ENCODE results near the gene CTNND2. TPM values are rescaled to one million over a fixed set of nuclear protein-coding genes. Genes with fewer than 3 reads are reported as not detected.
"Not testable (repeated sequence)": the region's sequence is repeated elsewhere in the genome, so short reads cannot be mapped to it uniquely, and the experiment has no call there.

Gene CTNND2
- total RNA-seq, 1 donor from 2014 or later = not detected

GRCh38 chr5:11853140-11853539 lies 51.1 kb downstream of the CTNND2 start:
- no peak overlapping the region for H3K27ac Mint-ChIP-seq
- intact Hi-C loops (cut with micrococcal nuclease) = no loop called here
- H3K27me3 Mint-ChIP-seq (ENCODE audit: low read depth) = no peaks in the 10 kb centered on the region
- peaks cover 9% of the 10 kb centered on the region for H3K9me3 Mint-ChIP-seq
- no peak for DNase-seq (ENCODE audit: low spot score)
- H3K4me3 Mint-ChIP-seq (ENCODE audit: low read depth) = no peak overlapping the region
- no peaks in the 10 kb centered on the region for H3K4me1 Mint-ChIP-seq (ENCODE audit: low read depth)
- no peaks in the 10 kb centered on the region for H3K36me3 Mint-ChIP-seq (ENCODE audit: low read depth)

GRCh38 chr5:11852717-11853087 lies 51.5 kb downstream of the CTNND2 start:
- Mint-ChIP-seq H3K9me3 (peaks cover 9% of the 10 kb centered on the region), H3K36me3 (ENCODE audit: low read depth) (no peaks in the 10 kb centered on the region), H3K27me3 (ENCODE audit: low read depth) (no peaks in the 10 kb centered on the region), H3K4me3 (ENCODE audit: low read depth) (no peak overlapping the region), H3K4me1 (ENCODE audit: low read depth) (no peaks in the 10 kb centered on the region), H3K27ac (no peak overlapping the region)
- DNase-seq (ENCODE audit: low spot score) = no peak
- intact Hi-C loops (cut with micrococcal nuclease) = no loop called here

- Mint-ChIP-seq H3K4me3 (ENCODE audit: low read depth) (no peak overlapping the region), H3K9me3 (peaks cover 9% of the 10 kb centered on the region), H3K36me3 (ENCODE audit: low read depth) (no peaks in the 10 kb centered on the region), H3K4me1 (ENCODE audit: low read depth) (no peaks in the 10 kb centered on the region), H3K27me3 (ENCODE audit: low read depth) (no peaks in the 10 kb centered on the region), H3K27ac (no peak overlapping the region)
- intact Hi-C loops (cut with micrococcal nuclease) = no loop called here
- DNase-seq (ENCODE audit: low spot score) = no peak
Measured at GRCh38 chr5:11851965-11852716, 52.1 kb downstream of the CTNND2 start.

DNA sequence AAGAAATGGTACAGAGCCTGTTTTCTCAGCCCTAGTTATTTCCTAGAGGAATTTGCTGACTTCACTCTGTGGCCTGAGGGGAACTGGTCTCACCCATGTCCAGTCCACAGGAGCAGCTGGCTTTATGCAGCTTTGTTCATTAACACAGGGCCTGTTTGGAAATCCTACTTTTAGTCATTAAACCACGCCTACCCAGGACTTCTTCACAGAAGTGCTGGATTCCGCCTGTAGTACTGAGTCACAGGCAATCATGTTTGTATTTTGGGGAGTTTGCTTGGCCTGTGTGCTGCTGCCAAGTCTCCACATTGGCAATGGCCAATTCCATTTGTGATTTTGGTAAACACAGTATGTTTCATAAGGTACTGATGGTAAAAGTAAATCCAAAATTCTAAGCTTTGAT lies 52.8 kb downstream of the CTNND2 start:
- Mint-ChIP-seq H3K36me3 (ENCODE audit: low read depth) (no peaks in the 10 kb centered on the region), H3K4me1 (ENCODE audit: low read depth) (no peaks in the 10 kb centered on the region), H3K9me3 (peaks cover 7% of the 10 kb centered on the region), H3K27me3 (ENCODE audit: low read depth) (no peaks in the 10 kb centered on the region), H3K27ac (no peak overlapping the region), H3K4me3 (ENCODE audit: low read depth) (no peak overlapping the region)
- intact Hi-C loops (cut with micrococcal nuclease) = no loop called here
- no peak for DNase-seq (ENCODE audit: low spot score)

- H3K27me3 Mint-ChIP-seq (ENCODE audit: low read depth); H3K36me3 Mint-ChIP-seq (ENCODE audit: low read depth); H3K4me1 Mint-ChIP-seq (ENCODE audit: low read depth); H3K4me3 Mint-ChIP-seq (ENCODE audit: low read depth); intact Hi-C loops (cut with micrococcal nuclease); DNase-seq (ENCODE audit: low spot score); H3K27ac Mint-ChIP-seq: not testable (repeated sequence)
- H3K9me3 Mint-ChIP-seq = peaks cover 35% of the 10 kb centered on the region
Measured at GRCh38 chr5:11828566-11828965, 75.7 kb downstream of the CTNND2 start.

- H3K27ac Mint-ChIP-seq = no peak overlapping the region
- DNase-seq (ENCODE audit: low spot score) = no peak
- H3K36me3 Mint-ChIP-seq (ENCODE audit: low read depth) = no peaks in the 10 kb centered on the region
- no peaks in the 10 kb centered on the region for H3K4me1 Mint-ChIP-seq (ENCODE audit: low read depth)
- intact Hi-C loops (cut with micrococcal nuclease) = no loop called here
- H3K9me3 Mint-ChIP-seq = peaks cover 12% of the 10 kb centered on the region
- H3K27me3 Mint-ChIP-seq (ENCODE audit: low read depth) = no peaks in the 10 kb centered on the region
- no peak overlapping the region for H3K4me3 Mint-ChIP-seq (ENCODE audit: low read depth)
Measured at GRCh38 chr5:11822598-11822997, 81.6 kb downstream of the CTNND2 start.

DNA sequence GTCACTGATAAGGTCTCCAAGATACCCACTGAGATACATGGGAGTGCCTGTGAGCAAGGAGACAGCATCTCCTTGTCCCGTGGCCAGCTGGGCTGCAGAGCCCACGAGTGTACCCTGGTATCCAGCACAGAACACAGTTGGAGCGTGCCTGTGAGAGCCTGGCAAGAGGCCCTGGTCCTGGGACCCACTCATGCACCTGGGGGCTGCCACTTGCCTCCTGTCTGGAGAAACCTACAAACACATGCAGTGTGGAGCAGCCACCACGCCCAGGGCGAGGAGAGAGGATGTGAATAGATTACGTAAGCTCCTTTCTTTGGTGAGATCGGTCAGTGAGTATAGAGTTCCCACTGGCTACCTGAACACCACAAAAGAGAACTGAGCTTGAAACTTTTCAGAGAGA lies 88.3 kb downstream of the CTNND2 start:
- no peak overlapping the region for H3K27ac Mint-ChIP-seq

GRCh38 chr5:11815481-11815880 lies 88.8 kb downstream of the CTNND2 start:
- intact Hi-C loops (cut with micrococcal nuclease) = no loop called here
- Mint-ChIP-seq H3K36me3 (ENCODE audit: low read depth) (no peaks in the 10 kb centered on the region), H3K27ac (no peak overlapping the region), H3K4me3 (ENCODE audit: low read depth) (no peak overlapping the region), H3K27me3 (ENCODE audit: low read depth) (no peaks in the 10 kb centered on the region), H3K4me1 (ENCODE audit: low read depth) (no peaks in the 10 kb centered on the region), H3K9me3 (no peaks in the 10 kb centered on the region)
- no peak for DNase-seq (ENCODE audit: low spot score)

More for the DNA sequence above, 88.3 kb downstream of the CTNND2 start:
- intact Hi-C loops (cut with micrococcal nuclease) = no loop called here
- DNase-seq (ENCODE audit: low spot score) = no peak
- Mint-ChIP-seq H3K9me3 (no peaks in the 10 kb centered on the region), H3K4me1 (ENCODE audit: low read depth) (no peaks in the 10 kb centered on the region), H3K4me3 (ENCODE audit: low read depth) (no peak overlapping the region), H3K27me3 (ENCODE audit: low read depth) (no peaks in the 10 kb centered on the region), H3K36me3 (ENCODE audit: low read depth) (no peaks in the 10 kb centered on the region)

DNA sequence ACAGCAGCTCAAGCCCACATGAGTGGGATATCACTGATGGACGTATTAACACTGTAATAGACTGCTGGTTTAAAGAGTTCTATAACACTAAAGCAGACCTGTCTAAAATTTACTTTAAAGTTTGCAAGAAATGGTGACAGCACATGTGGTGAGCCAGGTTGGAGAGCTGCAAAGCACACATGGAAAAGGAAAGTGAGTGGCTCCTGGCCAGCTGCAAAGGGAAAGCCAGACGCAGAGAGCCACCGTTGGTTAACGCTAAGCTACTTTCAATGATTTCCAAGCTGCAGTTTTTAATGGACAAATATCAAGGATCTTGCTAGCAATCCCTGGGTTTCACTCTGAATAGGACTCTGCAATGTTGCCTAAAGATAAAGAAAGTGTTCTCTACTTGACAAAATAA lies 89.9 kb downstream of the CTNND2 start:
- Mint-ChIP-seq H3K4me1 (ENCODE audit: low read depth) (no peaks in the 10 kb centered on the region), H3K9me3 (no peaks in the 10 kb centered on the region), H3K36me3 (ENCODE audit: low read depth) (no peaks in the 10 kb centered on the region), H3K27me3 (ENCODE audit: low read depth) (no peaks in the 10 kb centered on the region), H3K27ac (no peak overlapping the region), H3K4me3 (ENCODE audit: low read depth) (no peak overlapping the region)
- intact Hi-C loops (cut with micrococcal nuclease) = no loop called here
- DNase-seq (ENCODE audit: low spot score) = no peak

GRCh38 chr5:11809407-11809806 lies 94.8 kb downstream of the CTNND2 start:
- H3K36me3 Mint-ChIP-seq (ENCODE audit: low read depth) = no peaks in the 10 kb centered on the region
- intact Hi-C loops (cut with micrococcal nuclease) = no loop called here
- no peak overlapping the region for H3K4me3 Mint-ChIP-seq (ENCODE audit: low read depth)
- H3K9me3 Mint-ChIP-seq = no peaks in the 10 kb centered on the region
- DNase-seq (ENCODE audit: low spot score) = no peak
- H3K4me1 Mint-ChIP-seq (ENCODE audit: low read depth) = no peaks in the 10 kb centered on the region
- H3K27ac Mint-ChIP-seq = no peak overlapping the region
- no peaks in the 10 kb centered on the region for H3K27me3 Mint-ChIP-seq (ENCODE audit: low read depth)

DNA sequence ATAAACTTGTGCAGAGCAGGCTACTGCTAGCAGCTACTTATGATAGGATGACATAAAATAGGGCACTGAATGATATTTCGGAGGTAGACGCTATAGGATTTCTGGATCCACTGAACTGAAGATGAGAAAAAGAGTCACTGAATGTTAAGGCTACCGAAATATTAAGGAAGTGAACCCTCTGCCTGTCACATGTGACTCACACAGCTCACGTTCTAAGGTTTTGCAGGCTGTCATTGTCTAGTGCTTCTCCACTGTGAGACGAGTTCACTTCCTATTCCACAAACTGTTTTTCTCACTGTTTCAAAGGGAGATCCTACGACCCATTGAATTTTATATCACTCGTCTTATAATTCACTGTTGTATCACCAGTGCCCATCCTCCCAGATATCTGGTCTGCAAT lies 100.8 kb downstream of the CTNND2 start:
- H3K4me3 Mint-ChIP-seq (ENCODE audit: low read depth) = no peak overlapping the region
- H3K9me3 Mint-ChIP-seq = peaks cover 7% of the 10 kb centered on the region
- no peaks in the 10 kb centered on the region for H3K36me3 Mint-ChIP-seq (ENCODE audit: low read depth)
- no peaks in the 10 kb centered on the region for H3K27me3 Mint-ChIP-seq (ENCODE audit: low read depth)
- no peaks in the 10 kb centered on the region for H3K4me1 Mint-ChIP-seq (ENCODE audit: low read depth)
- DNase-seq (ENCODE audit: low spot score) = no peak
- intact Hi-C loops (cut with micrococcal nuclease) = no loop called here
- no peak overlapping the region for H3K27ac Mint-ChIP-seq

GRCh38 chr5:11801061-11801460 lies 103.2 kb downstream of the CTNND2 start:
- no peak overlapping the region for H3K4me3 Mint-ChIP-seq (ENCODE audit: low read depth)
- H3K4me1 Mint-ChIP-seq (ENCODE audit: low read depth) = no peaks in the 10 kb centered on the region
- H3K27me3 Mint-ChIP-seq (ENCODE audit: low read depth) = no peaks in the 10 kb centered on the region
- no peak overlapping the region for H3K27ac Mint-ChIP-seq
- peaks cover 7% of the 10 kb centered on the region for H3K9me3 Mint-ChIP-seq
- DNase-seq (ENCODE audit: low spot score) = no peak
- no peaks in the 10 kb centered on the region for H3K36me3 Mint-ChIP-seq (ENCODE audit: low read depth)
- intact Hi-C loops (cut with micrococcal nuclease) = no loop called here

- Mint-ChIP-seq H3K27ac (no peak overlapping the region), H3K4me1 (ENCODE audit: low read depth) (no peaks in the 10 kb centered on the region), H3K4me3 (ENCODE audit: low read depth) (no peak overlapping the region), H3K36me3 (ENCODE audit: low read depth) (no peaks in the 10 kb centered on the region), H3K9me3 (peaks cover 4% of the 10 kb centered on the region), H3K27me3 (ENCODE audit: low read depth) (no peaks in the 10 kb centered on the region)
- DNase-seq (ENCODE audit: low spot score) = no peak
- intact Hi-C loops (cut with micrococcal nuclease) = no loop called here
Measured at GRCh38 chr5:11797132-11797531, 107.1 kb downstream of the CTNND2 start.

DNA sequence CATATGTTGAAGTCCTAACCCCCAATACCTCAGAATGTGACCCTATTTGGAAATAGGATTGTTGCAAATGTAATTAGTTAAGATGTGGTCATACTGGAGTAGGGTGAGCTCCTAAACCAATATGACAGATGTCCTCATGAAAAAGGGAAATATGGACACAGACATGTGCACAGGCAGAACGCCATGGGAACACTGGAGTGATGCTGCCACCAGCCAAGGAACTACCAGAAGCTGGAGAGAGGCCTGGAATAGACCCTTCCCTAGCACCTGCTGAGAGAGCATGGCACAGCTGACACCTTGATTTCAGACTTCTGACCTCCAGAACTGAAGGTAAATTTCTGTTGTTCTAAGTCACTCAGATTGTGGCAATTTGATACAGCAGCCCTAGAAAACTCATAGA lies 110.8 kb downstream of the CTNND2 start:
- Mint-ChIP-seq H3K27ac (no peak overlapping the region), H3K36me3 (ENCODE audit: low read depth) (no peaks in the 10 kb centered on the region), H3K27me3 (ENCODE audit: low read depth) (no peaks in the 10 kb centered on the region), H3K9me3 (peaks cover 7% of the 10 kb centered on the region), H3K4me3 (ENCODE audit: low read depth) (no peak overlapping the region), H3K4me1 (ENCODE audit: low read depth) (no peaks in the 10 kb centered on the region)
- DNase-seq (ENCODE audit: low spot score) = no peak
- intact Hi-C loops (cut with micrococcal nuclease) = no loop called here

Data from activated T-helper 2 cell treated with anti-CD3 and anti-CD28 coated beads, Interferon-gamma antibody, Interleukin-2, Interleukin-4, amounts not matched to agents 10 μg/mL and 5 μg/mL and 100 μg/mL, durations not matched to agents 14 hours and 24 hours and 36 hours (primary cell).